ENCODE measurements around the gene PEX5L.

The PEX5L gene

GRCh38 chr3:180073561-180073960 lies 36.8 kb upstream of the PEX5L start:
- no peak overlapping the region for H3K14ac ChIP-seq (ENCODE audit: low read length)
- H3K4ac ChIP-seq (ENCODE audit: low read depth, low read length): no peak overlapping the region
- H3K9ac ChIP-seq (ENCODE audit: low read length): no peak overlapping the region
- no peak overlapping the region for H3K18ac ChIP-seq (ENCODE audit: low read length)
- H3K9me3 ChIP-seq (ENCODE audit: insufficient read depth, low read depth, low read length): no peaks in the 10 kb centered on the region
- no peaks in the 10 kb centered on the region for H3K27me3 ChIP-seq (ENCODE audit: insufficient read depth, low read length)
- no peak overlapping the region for H2BK120ac ChIP-seq (ENCODE audit: insufficient read depth, low read length, poor library complexity)
- no peak overlapping the region for H3K27ac ChIP-seq (ENCODE audit: low read depth, low read length)
- no peak overlapping the region for H4K91ac ChIP-seq (ENCODE audit: low read depth, low read length)
- H2BK5ac ChIP-seq (ENCODE audit: low read depth, low read length, poor library complexity): no peak overlapping the region
- no peak overlapping the region for H2AK5ac ChIP-seq (ENCODE audit: low read length)
- H4K12ac ChIP-seq (ENCODE audit: low read depth, low read length): no peak overlapping the region
- H4K8ac ChIP-seq (ENCODE audit: low read depth, low read length): no peak overlapping the region
- no peaks in the 10 kb centered on the region for H3K4me1 ChIP-seq (ENCODE audit: control insufficient read depth in 1 of 2, insufficient read depth in 2 of 2, low read length in 2 of 2)
- no peaks in the 10 kb centered on the region for H3K79me2 ChIP-seq (ENCODE audit: control insufficient read depth, insufficient read depth, low read length, poor library complexity)
- DNase-seq: no peak
- H3K36me3 ChIP-seq (ENCODE audit: control insufficient read depth in 1 of 2, insufficient read depth in 2 of 2, low read length in 2 of 2): no peaks in the 10 kb centered on the region
- H2AFZ ChIP-seq (ENCODE audit: insufficient read depth, low read length, poor library complexity): no peak overlapping the region
- no peak overlapping the region for H3K4me3 ChIP-seq (ENCODE audit: low read depth, low read length)
- no peak overlapping the region for H3K23ac ChIP-seq (ENCODE audit: low read length)
- H3K79me1 ChIP-seq (ENCODE audit: low read length): no peaks in the 10 kb centered on the region
- H2BK12ac ChIP-seq (ENCODE audit: low read length): no peak overlapping the region
- no peak overlapping the region for H3K4me2 ChIP-seq (ENCODE audit: low read length)

DNA sequence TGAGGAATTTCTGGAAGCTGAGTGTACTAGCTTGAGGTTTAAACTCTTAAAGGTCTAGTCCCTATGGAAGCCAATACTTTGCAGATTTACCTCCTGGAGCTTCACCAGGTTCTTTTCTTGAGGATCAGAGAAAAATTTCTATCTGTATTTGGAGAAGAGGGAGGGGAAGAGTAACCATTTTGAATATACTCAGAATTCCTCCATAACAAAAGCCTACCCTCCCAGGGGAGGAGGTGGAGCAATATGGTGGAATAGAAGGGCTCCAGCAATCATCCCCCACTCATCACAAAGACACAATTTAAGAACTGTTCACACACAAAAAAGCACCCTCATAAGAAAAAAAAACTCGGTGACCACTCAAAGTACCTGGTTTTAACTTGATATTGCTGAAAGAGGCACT lies 36.0 kb upstream of the PEX5L start:
- H2BK5ac ChIP-seq (ENCODE audit: low read depth, low read length, poor library complexity): no peak overlapping the region
- no peak for DNase-seq
- WGBS (ENCODE audit: extremely low coverage, insufficient coverage, insufficient read length): no CpG with 5 or more reads among the region's 1 CpG

DNA sequence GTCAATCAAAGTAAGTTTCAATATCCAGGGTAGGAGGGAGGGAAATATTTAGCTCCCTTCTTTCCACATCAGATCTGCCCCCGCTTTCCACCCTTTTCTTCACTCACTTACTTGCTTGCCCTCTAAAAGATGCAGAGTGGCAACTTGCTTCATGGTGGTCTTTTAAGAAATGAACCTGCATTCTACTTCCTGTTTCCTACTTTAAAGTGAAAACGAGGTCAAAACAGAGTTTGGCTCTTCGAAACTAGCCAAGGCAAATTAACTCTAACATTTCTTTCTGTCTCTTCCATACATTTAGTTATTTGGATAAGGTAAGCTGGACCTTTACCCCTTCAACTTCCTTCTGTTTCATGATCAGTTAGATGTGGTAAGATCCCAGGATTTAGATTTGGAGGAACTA lies 34.2 kb upstream of the PEX5L start:
- Histone ChIP-seq H2BK12ac (ENCODE audit: low read length) (no peak overlapping the region), H3K27me3 (ENCODE audit: insufficient read depth, low read length) (no peaks in the 10 kb centered on the region), H2BK120ac (ENCODE audit: insufficient read depth, low read length, poor library complexity) (no peak overlapping the region), H2AFZ (ENCODE audit: insufficient read depth, low read length, poor library complexity) (no peak overlapping the region), H3K4me1 (ENCODE audit: control insufficient read depth in 1 of 2, insufficient read depth in 2 of 2, low read length in 2 of 2) (no peaks in the 10 kb centered on the region), H3K4me2 (ENCODE audit: low read length) (no peak overlapping the region), H3K23ac (ENCODE audit: low read length) (no peak overlapping the region), H4K91ac (ENCODE audit: low read depth, low read length) (no peak overlapping the region), H3K9me3 (ENCODE audit: insufficient read depth, low read depth, low read length) (no peaks in the 10 kb centered on the region), H4K12ac (ENCODE audit: low read depth, low read length) (no peak overlapping the region), H3K36me3 (ENCODE audit: control insufficient read depth in 1 of 2, insufficient read depth in 2 of 2, low read length in 2 of 2) (no peaks in the 10 kb centered on the region), H3K18ac (ENCODE audit: low read length) (no peak overlapping the region), H3K9ac (ENCODE audit: low read length) (no peak overlapping the region), H3K4me3 (ENCODE audit: low read depth, low read length) (no peak overlapping the region), H2AK5ac (ENCODE audit: low read length) (no peak overlapping the region), H2BK5ac (ENCODE audit: low read depth, low read length, poor library complexity) (no peak overlapping the region), H3K79me2 (ENCODE audit: control insufficient read depth, insufficient read depth, low read length, poor library complexity) (no peaks in the 10 kb centered on the region), H3K79me1 (ENCODE audit: low read length) (no peaks in the 10 kb centered on the region), H4K8ac (ENCODE audit: low read depth, low read length) (no peak overlapping the region), H3K14ac (ENCODE audit: low read length) (no peak overlapping the region), H3K27ac (ENCODE audit: low read depth, low read length) (no peak overlapping the region), H3K4ac (ENCODE audit: low read depth, low read length) (no peak overlapping the region)
- WGBS (ENCODE audit: extremely low coverage, insufficient coverage, insufficient read length): no CpG with 5 or more reads among the region's 3 CpGs
- no peak for DNase-seq

More for the DNA sequence above, 36.0 kb upstream of the PEX5L start:
- Histone ChIP-seq H3K79me1 (ENCODE audit: low read length) (no peaks in the 10 kb centered on the region), H3K23ac (ENCODE audit: low read length) (no peak overlapping the region), H4K12ac (ENCODE audit: low read depth, low read length) (no peak overlapping the region), H3K27me3 (ENCODE audit: insufficient read depth, low read length) (no peaks in the 10 kb centered on the region), H3K79me2 (ENCODE audit: control insufficient read depth, insufficient read depth, low read length, poor library complexity) (no peaks in the 10 kb centered on the region), H2AFZ (ENCODE audit: insufficient read depth, low read length, poor library complexity) (no peak overlapping the region), H4K91ac (ENCODE audit: low read depth, low read length) (no peak overlapping the region), H3K4me2 (ENCODE audit: low read length) (no peak overlapping the region), H3K9me3 (ENCODE audit: insufficient read depth, low read depth, low read length) (no peaks in the 10 kb centered on the region), H3K4me1 (ENCODE audit: control insufficient read depth in 1 of 2, insufficient read depth in 2 of 2, low read length in 2 of 2) (no peaks in the 10 kb centered on the region), H2AK5ac (ENCODE audit: low read length) (no peak overlapping the region), H3K4me3 (ENCODE audit: low read depth, low read length) (no peak overlapping the region), H3K14ac (ENCODE audit: low read length) (no peak overlapping the region), H3K18ac (ENCODE audit: low read length) (no peak overlapping the region), H2BK120ac (ENCODE audit: insufficient read depth, low read length, poor library complexity) (no peak overlapping the region), H2BK12ac (ENCODE audit: low read length) (no peak overlapping the region), H3K27ac (ENCODE audit: low read depth, low read length) (no peak overlapping the region), H3K4ac (ENCODE audit: low read depth, low read length) (no peak overlapping the region), H3K9ac (ENCODE audit: low read length) (no peak overlapping the region), H4K8ac (ENCODE audit: low read depth, low read length) (no peak overlapping the region), H3K36me3 (ENCODE audit: control insufficient read depth in 1 of 2, insufficient read depth in 2 of 2, low read length in 2 of 2) (no peaks in the 10 kb centered on the region)

GRCh38 chr3:180068023-180068422 lies 31.3 kb upstream of the PEX5L start:
- Histone ChIP-seq H2AK5ac (ENCODE audit: low read length) (no peak overlapping the region), H2BK5ac (ENCODE audit: low read depth, low read length, poor library complexity) (no peak overlapping the region), H4K91ac (ENCODE audit: low read depth, low read length) (no peak overlapping the region), H3K23ac (ENCODE audit: low read length) (no peak overlapping the region), H3K9me3 (ENCODE audit: insufficient read depth, low read depth, low read length) (no peaks in the 10 kb centered on the region), H4K12ac (ENCODE audit: low read depth, low read length) (no peak overlapping the region), H4K8ac (ENCODE audit: low read depth, low read length) (no peak overlapping the region), H3K27ac (ENCODE audit: low read depth, low read length) (no peak overlapping the region), H3K4me2 (ENCODE audit: low read length) (no peak overlapping the region), H3K27me3 (ENCODE audit: insufficient read depth, low read length) (no peaks in the 10 kb centered on the region), H3K9ac (ENCODE audit: low read length) (no peak overlapping the region), H3K79me1 (ENCODE audit: low read length) (no peaks in the 10 kb centered on the region), H3K18ac (ENCODE audit: low read length) (no peak overlapping the region), H3K36me3 (ENCODE audit: control insufficient read depth in 1 of 2, insufficient read depth in 2 of 2, low read length in 2 of 2) (no peaks in the 10 kb centered on the region), H3K4me3 (ENCODE audit: low read depth, low read length) (no peak overlapping the region), H3K4ac (ENCODE audit: low read depth, low read length) (no peak overlapping the region), H3K79me2 (ENCODE audit: control insufficient read depth, insufficient read depth, low read length, poor library complexity) (no peaks in the 10 kb centered on the region), H2AFZ (ENCODE audit: insufficient read depth, low read length, poor library complexity) (no peak overlapping the region), H2BK12ac (ENCODE audit: low read length) (no peak overlapping the region), H3K4me1 (ENCODE audit: control insufficient read depth in 1 of 2, insufficient read depth in 2 of 2, low read length in 2 of 2) (no peaks in the 10 kb centered on the region), H2BK120ac (ENCODE audit: insufficient read depth, low read length, poor library complexity) (no peak overlapping the region), H3K14ac (ENCODE audit: low read length) (no peak overlapping the region)
- no peak for DNase-seq
- WGBS (ENCODE audit: extremely low coverage, insufficient coverage, insufficient read length): no CpG with 5 or more reads among the region's 1 CpG

Measured in trophoblast cell (in vitro differentiated cells and primary cell).